Measurements from ENCODE around the gene DPP6. TPM values are rescaled to one million over a fixed set of nuclear protein-coding genes. Genes with fewer than 3 reads are reported as not detected.
"Not testable (repeated sequence)": the region's sequence is repeated elsewhere in the genome, so short reads cannot be mapped to it uniquely, and the experiment has no call there.

DPP6 gene
- total RNA-seq, 1 donor from 2014 or later: 56.3 TPM

DNA sequence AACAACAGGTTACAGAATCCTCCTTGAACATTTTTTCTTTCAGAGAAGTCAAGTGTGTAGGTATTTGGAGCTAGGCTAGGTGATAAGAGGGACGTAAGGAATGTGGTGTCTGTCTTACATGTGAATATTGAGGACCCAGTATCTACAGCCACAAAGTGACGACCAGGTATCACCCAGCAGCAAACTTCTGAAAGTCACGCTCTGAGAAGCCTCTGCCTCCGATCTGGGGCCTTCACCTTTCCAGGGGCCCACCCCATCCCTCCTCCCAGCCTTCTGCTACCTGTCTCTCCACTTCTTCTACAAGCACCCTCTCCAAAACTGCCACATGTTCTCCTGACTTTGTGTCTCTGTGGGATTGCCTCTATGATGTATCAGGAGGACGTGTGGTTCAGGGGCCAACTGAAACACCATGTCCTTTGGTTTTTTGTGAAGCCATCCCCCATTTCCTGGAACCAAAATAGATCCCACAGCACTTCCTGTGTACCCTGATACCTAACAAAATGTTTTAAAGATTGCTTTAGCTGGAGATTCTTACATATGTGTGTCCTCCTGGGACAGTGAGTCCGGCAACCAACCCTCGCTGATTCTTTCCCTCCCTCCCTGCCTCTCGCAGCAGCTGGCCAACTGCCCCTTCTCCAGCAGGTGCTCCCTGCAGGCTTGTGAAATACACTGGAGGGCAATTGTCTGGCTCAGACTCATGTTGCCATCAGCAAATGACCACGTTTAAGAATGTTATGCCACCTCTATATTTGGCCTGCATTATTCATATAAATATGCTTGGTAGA lies 93.9 kb downstream of the DPP6 start:
- not testable (repeated sequence) for DNase-seq (ENCODE audit: low spot score in 2 of 2)

DNA sequence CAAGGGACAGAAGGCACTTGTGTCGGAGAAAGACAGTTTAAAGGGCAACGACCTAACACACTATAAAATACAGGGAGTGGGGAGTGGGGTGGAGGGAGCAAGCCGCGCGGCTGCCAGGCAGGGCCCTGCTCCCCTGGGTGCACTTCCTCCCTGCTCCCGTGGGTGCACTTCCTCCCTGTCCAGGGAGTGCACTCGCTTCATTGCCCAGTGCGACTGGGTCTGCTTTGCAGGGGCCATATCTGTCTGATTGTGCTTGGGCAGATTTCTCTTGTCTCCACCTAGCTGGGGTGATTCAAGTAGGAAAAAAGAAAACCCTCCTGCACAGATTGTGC lies 94.5 kb downstream of the DPP6 start:
- not testable (repeated sequence) for FAIRE-seq; DNase-seq (ENCODE audit: low spot score in 2 of 2)

More for the DNA sequence above, 93.9 kb downstream of the DPP6 start:
- not testable (repeated sequence) for FAIRE-seq

DNA sequence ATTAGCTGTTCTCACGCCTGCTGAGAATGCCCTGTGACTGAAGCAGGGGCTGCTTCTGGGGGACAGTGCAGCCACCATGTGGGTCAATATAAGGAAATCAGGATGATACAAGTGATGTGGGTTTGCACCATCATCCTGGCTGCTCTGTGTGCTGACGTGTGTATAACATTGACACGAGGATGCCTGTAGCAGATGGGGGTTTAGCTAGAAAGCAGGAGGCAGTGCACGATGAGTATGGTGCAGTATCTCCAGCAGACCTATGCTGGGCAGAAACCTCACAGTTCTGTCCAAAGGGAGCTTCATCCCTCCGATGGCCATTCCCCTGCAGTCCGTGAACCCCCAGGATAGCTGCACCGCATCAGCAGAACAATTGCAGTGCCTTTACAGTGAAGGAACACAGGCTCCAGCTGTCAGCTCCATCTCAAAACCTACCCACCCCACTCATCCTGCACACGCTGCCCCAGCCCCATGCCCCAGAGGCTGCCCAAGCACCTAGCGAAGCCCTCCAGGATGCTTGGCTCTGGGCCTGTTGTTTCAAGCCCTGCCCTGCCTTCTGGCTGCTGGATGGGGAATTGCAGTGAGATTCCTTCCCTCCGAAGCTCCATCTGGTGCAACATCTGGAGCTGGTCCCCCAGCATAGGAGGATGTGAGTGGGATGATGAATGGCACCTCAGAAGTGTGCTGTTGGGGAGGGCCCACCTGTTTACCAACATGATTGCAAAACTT lies 96.8 kb downstream of the DPP6 start:
- FAIRE-seq; DNase-seq (ENCODE audit: low spot score in 2 of 2): not testable (repeated sequence)

DNA sequence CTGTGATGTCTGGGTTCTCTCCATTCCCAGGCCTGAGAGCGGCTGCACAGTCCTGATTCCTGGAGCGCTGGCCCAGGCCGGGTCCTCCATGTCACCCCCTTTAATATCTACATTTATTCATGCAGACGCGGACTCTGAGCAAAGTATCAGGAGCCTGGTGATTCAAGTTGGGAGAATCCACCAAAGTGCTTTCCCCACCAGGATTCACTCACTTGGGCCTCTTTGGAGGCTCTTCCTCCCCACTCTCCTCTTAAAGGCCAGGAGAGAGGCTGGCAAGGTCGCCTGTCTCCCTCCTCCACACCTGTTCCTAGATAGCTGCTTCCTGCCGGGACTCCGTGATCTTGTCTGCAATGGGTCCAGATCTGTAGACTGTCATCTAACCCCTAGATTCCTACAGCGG lies 98.5 kb downstream of the DPP6 start:
- not testable (repeated sequence) for FAIRE-seq

DNA sequence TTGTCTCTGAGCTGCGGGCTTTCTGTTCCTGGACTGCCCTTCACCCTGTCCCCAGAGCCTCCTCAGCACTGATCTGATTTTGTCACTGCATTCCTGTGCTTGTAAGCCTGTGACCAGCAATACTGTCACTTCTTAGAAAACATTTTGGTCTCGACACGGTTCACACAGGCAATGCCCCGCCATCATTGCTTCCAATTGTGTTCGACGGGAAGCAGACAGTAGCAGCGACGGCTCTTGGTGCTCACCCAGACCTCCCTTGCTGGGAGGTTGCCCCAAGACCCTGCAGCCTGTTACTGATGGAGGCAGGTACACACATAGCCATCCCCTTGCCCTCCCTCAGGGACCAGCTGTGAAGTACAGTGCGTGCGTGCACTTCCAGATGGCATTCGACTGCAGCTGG lies 99.1 kb downstream of the DPP6 start:
- not testable (repeated sequence) for DNase-seq (ENCODE audit: low spot score in 2 of 2); FAIRE-seq

More for the DNA sequence above, 98.5 kb downstream of the DPP6 start:
- DNase-seq (ENCODE audit: low spot score in 2 of 2): not testable (repeated sequence)

DNA sequence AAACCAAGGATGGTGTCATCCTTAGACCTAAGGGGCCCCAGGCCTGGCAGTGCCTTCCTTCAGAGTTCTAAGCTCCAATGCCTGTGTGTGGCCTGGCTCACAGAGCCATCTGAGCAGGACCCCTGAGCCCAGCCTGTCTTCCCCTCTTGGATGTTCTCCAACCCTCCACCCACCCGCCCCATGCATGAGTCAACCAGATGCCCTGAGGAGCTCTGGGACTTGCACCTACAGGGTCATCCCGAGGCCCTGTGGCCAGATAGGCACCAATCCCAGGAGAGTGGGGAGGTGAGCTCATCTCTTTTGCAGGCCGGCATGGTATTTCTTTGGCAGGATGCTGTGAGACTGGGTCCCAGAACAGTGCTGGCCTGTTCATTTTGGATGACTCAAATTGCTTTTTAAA lies 103.7 kb downstream of the DPP6 start:
- FAIRE-seq; DNase-seq (ENCODE audit: low spot score in 2 of 2): not testable (repeated sequence)

DNA sequence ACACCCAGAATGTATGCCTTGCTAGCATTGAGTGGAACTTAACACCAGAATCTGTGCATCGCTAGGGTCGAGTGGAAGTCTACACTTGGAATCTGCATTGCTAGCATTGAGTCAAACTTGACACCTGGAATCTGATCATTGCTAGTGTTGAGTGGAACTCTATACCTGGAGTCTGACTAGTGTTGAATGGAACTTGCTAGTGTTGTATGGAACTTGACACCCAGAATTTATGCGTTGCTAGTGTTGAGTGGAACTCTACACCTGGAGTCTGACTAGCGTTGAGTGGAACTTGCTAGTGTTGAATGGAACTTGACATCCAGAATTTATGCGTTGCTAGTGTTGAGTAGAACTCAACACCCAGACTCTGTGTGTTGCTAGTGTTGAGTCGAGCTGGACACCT lies 110.7 kb downstream of the DPP6 start:
- not testable (repeated sequence) for DNase-seq (ENCODE audit: low spot score in 2 of 2); FAIRE-seq

DNA sequence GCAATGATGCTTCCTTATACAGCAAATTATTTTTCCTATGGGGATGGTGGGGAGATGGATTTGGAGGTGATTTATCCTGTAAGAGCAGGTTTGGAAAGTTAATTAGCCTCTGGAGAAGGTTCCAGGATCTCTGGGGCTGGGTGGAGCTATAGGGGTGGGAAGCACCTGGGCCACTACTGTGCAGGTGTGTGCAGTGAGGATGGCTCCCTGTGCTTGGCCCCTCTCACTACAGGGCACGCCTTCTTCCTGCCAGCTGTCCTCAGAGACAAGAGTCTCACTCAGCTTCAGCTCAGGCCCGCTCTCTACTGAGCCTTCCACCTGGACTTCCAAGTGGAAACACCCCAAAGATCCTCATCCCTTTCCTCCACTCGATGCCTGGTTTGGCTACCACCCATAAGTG lies 111.4 kb downstream of the DPP6 start:
- FAIRE-seq; DNase-seq (ENCODE audit: low spot score in 2 of 2): not testable (repeated sequence)

DNA sequence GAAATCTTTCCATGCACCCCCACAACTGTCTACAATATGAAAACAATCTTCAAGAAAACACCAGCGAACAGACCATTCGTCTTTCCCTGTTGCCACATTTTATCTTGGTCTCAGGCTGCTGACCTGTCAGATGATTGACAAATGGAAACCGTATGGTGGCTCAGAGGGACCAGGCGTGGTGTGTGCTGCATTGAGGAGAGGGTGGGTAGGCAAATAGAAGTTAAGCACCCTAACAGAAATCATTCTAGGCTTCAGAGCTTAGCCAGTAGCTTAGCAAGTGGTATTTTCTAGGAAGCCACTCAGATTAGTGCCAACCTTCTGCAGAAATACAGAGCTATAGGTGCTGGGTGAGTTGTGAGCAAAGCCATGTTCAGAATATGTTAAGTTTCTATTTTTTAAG lies 114.9 kb downstream of the DPP6 start:
- FAIRE-seq (no peak), DNase-seq (ENCODE audit: low spot score in 2 of 2) (no peak)

DNA sequence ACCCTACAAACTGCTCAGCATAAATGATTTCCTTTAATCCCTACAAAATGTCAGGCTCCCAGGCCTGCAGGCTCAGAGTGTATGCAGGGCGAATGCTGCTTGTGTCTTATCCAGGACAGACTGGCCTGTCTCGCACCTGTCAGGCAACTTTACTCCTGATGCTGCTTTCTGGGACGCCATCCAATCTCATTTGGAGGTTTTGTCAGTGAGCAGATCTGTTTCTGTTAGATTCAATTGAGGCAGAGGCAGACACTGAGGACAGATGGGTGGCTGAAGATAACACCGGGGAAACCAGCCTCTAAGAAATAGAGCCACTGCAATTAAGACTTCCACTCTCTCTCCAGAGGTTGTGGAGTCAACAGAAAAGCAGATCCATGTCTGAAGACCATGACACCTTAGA lies 115.6 kb downstream of the DPP6 start:
- no peak for DNase-seq (ENCODE audit: low spot score in 2 of 2)
- no peak for FAIRE-seq

DNA sequence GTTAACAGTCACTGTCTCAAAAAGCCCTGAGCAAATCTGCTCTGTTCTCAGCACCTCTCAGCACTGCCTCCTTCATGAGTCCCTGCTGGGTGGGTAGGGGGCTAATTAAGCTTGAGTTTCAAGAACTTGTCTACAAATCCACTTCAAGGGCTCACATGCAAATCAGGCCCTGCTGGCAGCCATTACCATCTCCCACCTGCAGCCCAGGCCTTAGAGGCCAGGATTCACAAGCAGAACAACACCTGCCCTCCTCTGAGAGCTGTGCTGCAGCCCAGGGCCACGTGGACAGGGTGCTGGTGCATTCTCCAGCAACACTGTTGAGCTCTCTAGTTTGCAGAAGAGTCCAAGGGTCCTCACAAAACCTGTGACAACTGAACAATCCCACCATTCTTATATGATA lies 119.2 kb downstream of the DPP6 start:
- FAIRE-seq: no peak
- DNase-seq (ENCODE audit: low spot score in 2 of 2): no peak

DNA sequence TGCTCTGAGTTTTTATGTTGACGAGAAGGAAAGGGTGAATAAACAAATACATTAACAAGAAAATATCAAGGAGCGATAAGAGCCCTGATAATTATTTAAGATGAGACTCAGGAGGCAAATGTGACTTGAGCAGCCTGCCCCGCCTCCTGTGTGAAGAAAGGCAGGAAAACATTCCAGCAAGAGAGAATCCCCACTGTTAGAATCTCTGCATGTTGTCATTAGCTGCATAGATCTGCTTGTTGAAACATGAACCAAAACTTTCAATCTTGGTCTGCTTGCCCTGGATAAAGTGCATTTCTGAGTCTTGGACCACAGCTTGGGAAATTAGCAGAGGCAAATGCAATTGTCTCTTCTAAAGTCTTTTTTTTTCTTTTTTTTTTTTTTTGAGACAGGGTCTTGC lies 120.0 kb downstream of the DPP6 start:
- FAIRE-seq (no peak), DNase-seq (ENCODE audit: low spot score in 2 of 2) (no peak)

DNA sequence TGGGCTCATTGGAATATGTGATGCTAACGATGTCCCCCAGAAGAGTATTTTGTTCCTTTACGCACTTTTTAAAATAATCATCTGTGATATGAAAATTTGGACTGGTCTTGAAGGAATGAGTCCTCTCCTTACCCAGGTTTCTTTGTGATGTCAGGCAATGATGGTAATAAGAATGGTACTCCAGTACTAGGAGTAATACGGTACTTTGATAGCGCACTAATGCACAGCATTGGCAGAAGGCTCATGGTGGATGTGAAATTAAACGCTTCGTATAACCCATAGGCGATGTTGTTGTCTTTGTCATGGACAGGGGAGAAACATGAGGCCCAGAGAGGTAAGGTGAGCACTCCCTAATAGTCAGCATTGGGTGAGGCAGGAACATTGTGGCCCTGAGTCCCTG lies 125.4 kb downstream of the DPP6 start:
- DNase-seq (ENCODE audit: low spot score in 2 of 2) (no peak), FAIRE-seq (no peak)

DNA sequence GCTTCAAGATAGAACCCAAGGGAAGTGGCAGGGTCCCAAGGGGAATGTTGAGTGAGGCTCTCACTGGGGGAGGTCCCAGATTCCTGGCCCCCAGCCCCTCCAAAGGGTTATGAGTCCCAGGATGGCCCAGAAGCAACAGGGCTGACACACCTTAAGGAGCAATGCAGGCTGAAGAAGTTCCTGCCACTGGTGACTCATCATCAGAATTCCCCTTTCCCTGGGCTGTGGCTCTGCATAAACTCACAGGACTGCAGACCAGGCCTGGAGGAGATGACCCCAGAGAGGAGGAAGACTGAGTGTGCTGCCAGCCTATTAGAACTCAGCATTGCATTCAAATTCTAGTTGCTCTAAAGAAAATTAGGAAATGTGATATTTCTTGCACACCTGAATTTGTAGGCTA lies 126.7 kb downstream of the DPP6 start:
- no peak for DNase-seq (ENCODE audit: low spot score in 2 of 2)
- no peak for FAIRE-seq

DNA sequence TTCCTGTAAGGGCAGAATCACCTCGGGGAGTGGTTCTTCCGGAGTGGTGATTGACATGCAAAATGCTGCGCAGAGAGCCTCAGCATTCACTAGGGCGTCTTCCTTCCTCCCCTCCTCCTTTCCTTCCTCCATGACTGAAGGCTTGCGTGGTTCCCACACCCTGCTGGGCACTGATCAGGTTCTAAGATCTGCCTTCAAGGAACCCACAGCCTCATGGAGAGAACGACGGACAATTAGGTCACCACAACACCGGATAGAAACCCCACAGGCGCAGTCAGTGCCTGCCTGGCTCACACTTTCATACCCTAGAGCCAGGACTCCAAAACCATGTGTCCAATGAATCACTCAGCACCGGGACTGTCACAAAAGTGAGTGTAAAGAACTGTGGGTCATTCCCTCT lies 131.3 kb downstream of the DPP6 start:
- FAIRE-seq: no peak
- DNase-seq (ENCODE audit: low spot score in 2 of 2): no peak

DNA sequence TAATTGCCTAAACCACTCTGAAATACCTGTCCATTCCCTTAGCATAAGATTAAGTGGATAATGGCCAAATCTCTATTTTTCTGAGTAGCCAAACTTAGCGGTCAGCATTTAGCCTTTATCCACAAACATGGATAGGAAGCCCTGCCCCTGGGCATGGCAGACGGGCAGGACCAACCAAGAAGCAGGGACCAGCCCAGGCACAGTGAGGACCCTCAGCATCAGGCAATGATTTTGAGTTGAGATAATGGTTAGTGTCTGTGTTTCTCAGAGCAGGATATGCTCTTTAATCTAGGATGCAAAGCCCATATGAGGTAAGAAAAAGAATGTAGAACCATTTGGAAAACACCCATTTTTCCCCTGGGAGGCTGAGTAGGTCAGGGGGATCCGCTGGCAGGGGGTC lies 131.7 kb downstream of the DPP6 start:
- DNase-seq (ENCODE audit: low spot score in 2 of 2): no peak
- FAIRE-seq: no peak

DNA sequence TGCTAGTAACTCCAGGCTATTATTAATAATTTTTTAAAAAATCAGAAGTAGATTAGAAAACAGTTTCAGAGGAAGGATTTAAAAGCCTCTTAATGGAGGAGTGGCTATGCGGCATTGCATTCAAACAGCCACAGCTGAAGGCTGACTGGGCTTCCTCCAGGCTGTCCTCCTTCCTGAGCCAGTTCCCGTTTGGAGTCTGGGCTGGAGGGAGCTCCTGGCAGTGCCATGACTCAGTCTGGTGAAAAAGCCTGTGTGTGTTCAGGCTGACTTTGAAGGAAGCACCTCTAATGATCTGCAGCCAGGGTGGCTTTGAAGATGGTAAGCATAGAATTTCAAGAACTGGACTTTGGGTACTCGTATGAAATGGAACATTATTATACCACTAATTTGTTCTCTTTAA lies 134.6 kb downstream of the DPP6 start:
- DNase-seq (ENCODE audit: low spot score in 2 of 2) (no peak), FAIRE-seq (no peak)

DNA sequence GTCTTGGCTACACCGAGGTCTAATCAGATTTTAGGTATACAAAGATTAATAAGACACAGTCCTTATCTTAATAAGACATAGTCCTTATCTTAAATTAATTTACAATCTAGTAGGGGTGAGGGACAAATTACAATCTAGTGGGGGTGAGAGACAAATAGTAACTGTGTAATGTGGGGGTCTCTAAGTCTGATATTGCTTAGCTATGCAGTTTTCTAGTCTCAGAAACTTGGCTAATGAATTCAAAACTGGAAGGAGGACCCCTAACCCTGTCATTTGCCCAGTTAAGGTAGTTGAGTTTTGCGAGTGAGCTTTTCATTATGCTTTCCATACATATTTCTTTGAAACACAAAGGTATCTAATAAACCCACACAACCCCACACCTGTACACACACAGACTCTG lies 136.1 kb downstream of the DPP6 start:
- DNase-seq (ENCODE audit: low spot score in 2 of 2) (no peak), FAIRE-seq (no peak)

DNA sequence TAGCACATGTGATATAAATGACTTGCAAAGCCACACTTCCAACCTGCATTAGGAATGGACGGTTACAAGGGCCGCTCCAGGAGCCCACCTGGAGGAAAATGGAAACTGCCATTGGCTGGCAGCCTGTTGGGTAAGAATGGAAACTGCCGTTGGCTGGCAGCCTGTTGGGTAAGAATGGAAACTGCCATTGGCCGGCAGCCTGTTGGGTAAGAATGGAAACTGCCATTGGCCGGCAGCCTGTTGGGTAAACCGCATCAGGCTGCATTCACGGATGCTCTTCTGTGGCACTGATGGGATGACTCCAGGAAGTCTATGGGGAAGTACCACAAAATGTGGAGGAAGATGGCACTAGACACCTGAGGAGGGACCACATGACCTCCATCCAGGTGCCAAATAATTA lies 143.1 kb downstream of the DPP6 start:
- no peak for FAIRE-seq
- DNase-seq (ENCODE audit: low spot score in 2 of 2): no peak

DNA sequence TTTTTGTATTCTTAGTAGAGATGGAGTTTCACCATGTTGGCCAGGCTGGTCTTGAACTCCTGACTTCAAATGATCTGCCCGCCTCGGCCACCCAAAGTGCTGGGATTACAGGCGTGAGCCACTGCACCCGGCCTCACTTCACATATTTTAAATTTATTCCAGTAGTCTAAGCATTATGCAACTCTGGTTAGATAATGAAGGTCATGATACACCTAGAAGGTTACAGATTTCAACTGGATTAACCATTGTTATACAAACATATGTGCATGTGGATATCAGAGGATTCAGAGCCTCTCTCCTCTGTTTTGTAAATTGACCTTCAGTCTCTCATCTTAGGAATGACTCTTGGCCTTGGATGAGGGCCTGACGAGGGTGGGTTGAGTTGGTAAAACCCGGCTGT lies 146.3 kb downstream of the DPP6 start:
- FAIRE-seq: no peak
- no peak for DNase-seq (ENCODE audit: low spot score in 2 of 2)

DNA sequence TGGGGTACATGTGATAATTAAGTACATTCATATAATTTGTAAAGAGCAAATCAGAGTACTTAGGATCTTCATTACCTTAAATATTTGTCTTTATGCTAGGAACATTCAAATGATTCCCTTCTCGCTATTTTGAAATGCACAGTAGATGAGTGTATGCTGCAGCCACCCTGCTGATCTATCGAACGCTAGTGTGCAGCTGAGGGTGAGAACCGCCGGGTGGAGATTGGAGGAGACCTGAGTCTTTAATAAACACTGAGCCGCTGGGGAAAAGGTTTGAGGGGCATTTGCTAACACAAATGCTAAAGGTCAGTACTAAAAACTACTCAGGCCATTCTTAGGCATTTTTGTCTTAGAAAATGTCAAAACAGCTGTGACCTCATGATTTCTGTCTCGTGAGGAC lies 148.0 kb downstream of the DPP6 start:
- FAIRE-seq (no peak), DNase-seq (ENCODE audit: low spot score in 2 of 2) (no peak)

DNA sequence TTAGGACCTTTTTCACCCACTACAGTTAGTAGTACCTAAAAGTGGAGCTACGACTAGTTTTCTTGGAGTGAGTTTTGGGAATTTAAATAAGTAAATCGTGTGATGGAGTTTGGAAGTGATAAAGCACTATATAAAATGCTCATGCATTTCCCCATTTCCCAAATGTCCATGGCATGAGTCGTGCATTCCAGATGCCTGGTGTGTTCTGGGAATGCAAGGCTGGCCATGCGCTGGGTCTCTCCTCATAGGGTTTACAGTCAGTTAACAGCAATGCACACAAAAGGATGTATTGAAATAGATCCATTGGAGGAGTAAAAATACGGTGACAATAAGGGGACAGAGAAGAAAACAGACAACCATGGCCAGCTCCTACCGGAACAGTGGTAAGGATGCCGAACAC lies 149.8 kb downstream of the DPP6 start:
- FAIRE-seq (no peak), DNase-seq (ENCODE audit: low spot score in 2 of 2) (no peak)
